H9 (cell line): ENCODE results near the gene GALNT2. TPM values are rescaled to one million over a fixed set of nuclear protein-coding genes. Genes with fewer than 3 reads are reported as not detected.

Source experiments
- DNase-seq: peaks from one replicate; pipeline ENCODE4 v3.0.0-alpha.2; 2017
- H2AFZ ChIP-seq: one replicate; pipeline ENCODE4 v1.6.1; 2013; ENCODE audit warnings: mild to moderate bottlenecking, low read length, control low read depth, moderate library complexity
- H2AK5ac ChIP-seq: 2 replicates; pipeline ENCODE4 v1.6.1; 2013; ENCODE audit warnings: low read length, control low read depth, mixed read lengths; ENCODE audit not compliant: insufficient read length
- H2BK120ac ChIP-seq: one replicate; pipeline ENCODE4 v1.6.1; 2013; ENCODE audit warnings: low read depth, mild to moderate bottlenecking, low read length, control low read depth, inconsistent platforms; ENCODE audit not compliant: poor library complexity, severe bottlenecking
- H2BK12ac ChIP-seq: 2 replicates; pipeline ENCODE4 v1.6.1; 2013; ENCODE audit warnings: low read length, control low read depth, mixed read lengths, low read depth; ENCODE audit not compliant: insufficient read length
- H2BK15ac ChIP-seq: 2 replicates; pipeline ENCODE4 v1.6.1; 2013; ENCODE audit warnings: low read depth, low read length, control low read depth
- H2BK20ac ChIP-seq: one replicate; pipeline ENCODE4 v1.6.1; 2013; ENCODE audit warnings: low read depth, mild to moderate bottlenecking, low read length, control low read depth, inconsistent platforms; ENCODE audit not compliant: poor library complexity, severe bottlenecking
- H2BK5ac ChIP-seq: 2 replicates; pipeline ENCODE4 v1.6.1; 2013; ENCODE audit warnings: low read length, control low read depth, mixed read lengths; ENCODE audit not compliant: insufficient read length
- H3K14ac ChIP-seq: 2 replicates; pipeline ENCODE4 v1.6.1; 2013; ENCODE audit warnings: low read length, control low read depth; ENCODE audit not compliant: insufficient read depth
- H3K18ac ChIP-seq: 2 replicates; pipeline ENCODE4 v1.6.1; 2013; ENCODE audit warnings: low read depth, mild to moderate bottlenecking, mixed read lengths, low read length, control low read depth; ENCODE audit not compliant: insufficient read length
- H3K23ac ChIP-seq: 2 replicates; pipeline ENCODE4 v1.6.1; 2013; ENCODE audit warnings: low read length, control low read depth, mixed read lengths, low read depth; ENCODE audit not compliant: insufficient read length
- H3K23me2 ChIP-seq: 2 replicates; pipeline ENCODE4 v1.6.1; 2013; ENCODE audit warnings: low read depth, mild to moderate bottlenecking, mixed read lengths, low read length, control low read depth; ENCODE audit not compliant: insufficient read length, poor library complexity, severe bottlenecking
- H3K27ac ChIP-seq: 2 replicates; pipeline ENCODE4 v1.5.1; 2013; ENCODE audit warnings: low read length, control low read depth, mixed read lengths, low read depth; ENCODE audit not compliant: insufficient read length
- H3K27me3 ChIP-seq: 2 replicates; pipeline ENCODE4 v1.6.1; 2013; ENCODE audit warnings: low read length, control low read depth, inconsistent platforms; ENCODE audit not compliant: insufficient read depth
- H3K4ac ChIP-seq: 2 replicates; pipeline ENCODE4 v1.6.1; 2013; ENCODE audit warnings: low read depth, mild to moderate bottlenecking, control low read depth, inconsistent platforms, low read length, moderate library complexity
- H3K4me1 ChIP-seq: 2 replicates; pipeline ENCODE4 v1.6.1; 2013; ENCODE audit warnings: low read length, control low read depth, inconsistent platforms; ENCODE audit not compliant: insufficient read depth
- H3K4me2 ChIP-seq: 2 replicates; pipeline ENCODE4 v1.6.1; 2013; ENCODE audit warnings: low read length, control low read depth, mixed read lengths; ENCODE audit not compliant: insufficient read length, insufficient read depth
- H3K56ac ChIP-seq: 2 replicates; pipeline ENCODE4 v1.6.1; 2013; ENCODE audit warnings: low read depth, mild to moderate bottlenecking, mixed read lengths, low read length, control low read depth; ENCODE audit not compliant: insufficient read length
- H3K79me1 ChIP-seq: 2 replicates; pipeline ENCODE4 v1.6.1; 2013; ENCODE audit warnings: low read depth, mild to moderate bottlenecking, moderate library complexity, low read length, control low read depth, inconsistent platforms; ENCODE audit not compliant: insufficient read depth, poor library complexity, severe bottlenecking
- H3K79me2 ChIP-seq: 2 replicates; pipeline ENCODE4 v1.6.1; 2013; ENCODE audit warnings: low read length, control low read depth, inconsistent platforms; ENCODE audit not compliant: insufficient read depth
- H3K9ac ChIP-seq: 2 replicates; pipeline ENCODE4 v1.6.1; 2013; ENCODE audit warnings: low read length, control low read depth, mixed read lengths; ENCODE audit not compliant: insufficient read length; ENCODE audit errors: extremely low read depth
- H3K9me3 ChIP-seq: one replicate; pipeline ENCODE4 v1.6.1; 2013; ENCODE audit warnings: low read depth, low read length, inconsistent platforms; ENCODE audit not compliant: control insufficient read depth
- H3T11ph ChIP-seq: one replicate; pipeline ENCODE4 v1.6.1; 2013; ENCODE audit warnings: mild to moderate bottlenecking, low read length, control low read depth, inconsistent platforms
- H4K20me1 ChIP-seq: one replicate; pipeline ENCODE4 v1.6.1; 2013; ENCODE audit not compliant: control insufficient read depth, insufficient read length, insufficient read depth
- H4K5ac ChIP-seq: 2 replicates; pipeline ENCODE4 v1.6.1; 2013; ENCODE audit warnings: low read depth, mild to moderate bottlenecking, mixed read lengths, low read length, control low read depth; ENCODE audit not compliant: insufficient read length
- H4K8ac ChIP-seq: replicated peaks from 2 replicates; pipeline ENCODE4 v1.6.1; 2013; ENCODE audit warnings: low read length, control low read depth, mixed read lengths, low read depth; ENCODE audit not compliant: insufficient read length
- H4K91ac ChIP-seq: 2 replicates; pipeline ENCODE4 v1.6.1; 2013; ENCODE audit warnings: low read depth, mild to moderate bottlenecking, moderate library complexity, mixed read lengths, low read length, control low read depth; ENCODE audit not compliant: insufficient read length
- H3K27ac Mint-ChIP-seq, 3 experiments: 2 replicates in 2 of 3; 3 replicates in 1 of 3; pipeline ENCODE4 v1.8.0; 2020 to 2021; ENCODE audit warnings: mixed read lengths in 3 of 3, mild to moderate bottlenecking in 1 of 3, moderate library complexity in 1 of 3
- H3K27me3 Mint-ChIP-seq: 2 replicates; pipeline ENCODE4 v1.8.0; 2021; ENCODE audit warnings: low read depth, mild to moderate bottlenecking, moderate library complexity, mixed read lengths
- H3K36me3 Mint-ChIP-seq, 3 experiments: 2 replicates in 2 of 3; 3 replicates in 1 of 3; pipeline ENCODE4 v1.8.0; 2020 to 2021; ENCODE audit warnings: low read depth in 3 of 3, mixed read lengths in 3 of 3; ENCODE audit not compliant: insufficient read depth in 1 of 3
- H3K4me1 Mint-ChIP-seq, 2 experiments: 2 replicates each; pipeline ENCODE4 v1.8.0; 2020; ENCODE audit warnings: mixed read lengths in 2 of 2
- H3K4me3 Mint-ChIP-seq, 2 experiments: 2 replicates in 1 of 2; 3 replicates in 1 of 2; pipeline ENCODE4 v1.8.0; 2020 to 2021; ENCODE audit warnings: mild to moderate bottlenecking in 2 of 2, mixed read lengths in 2 of 2, moderate library complexity in 1 of 2
- H3K9me3 Mint-ChIP-seq, 2 experiments: 2 replicates in 1 of 2; 3 replicates in 1 of 2; pipeline ENCODE4 v1.8.0; 2020; ENCODE audit warnings: mild to moderate bottlenecking in 2 of 2, mixed read lengths in 2 of 2, moderate library complexity in 1 of 2
- WGBS: extraction: QIAGEN DNeasy Blood & Tissue Kit; methylation state at CpG from one replicate; pipeline ENCODE4 v1.1.7; 2013; ENCODE audit warnings: missing lambda C conversion rate, low lambda C conversion rate, mixed read lengths; ENCODE audit not compliant: insufficient read length; ENCODE audit errors: extremely low coverage; 5-methylcytosine and 5-hydroxymethylcytosine counted together
- total RNA-seq: library from RNA; stranded (reverse); gene quantifications from 2 replicates; pipeline ENCODE4 v1.2.1, GENCODE V29; 2021
- TF ChIP-seq, protein P1 (sequence below): fragments of 200-600 bp; sonication (generic); conservative IDR thresholded peaks from 3 replicates; pipeline ENCODE4 v1.8.0; 2021; ENCODE audit warnings: antibody characterized with exemption, mild to moderate bottlenecking

GALNT2 gene
- total RNA-seq, 1 experiment from 2014 or later: 57.6 TPM

DNA sequence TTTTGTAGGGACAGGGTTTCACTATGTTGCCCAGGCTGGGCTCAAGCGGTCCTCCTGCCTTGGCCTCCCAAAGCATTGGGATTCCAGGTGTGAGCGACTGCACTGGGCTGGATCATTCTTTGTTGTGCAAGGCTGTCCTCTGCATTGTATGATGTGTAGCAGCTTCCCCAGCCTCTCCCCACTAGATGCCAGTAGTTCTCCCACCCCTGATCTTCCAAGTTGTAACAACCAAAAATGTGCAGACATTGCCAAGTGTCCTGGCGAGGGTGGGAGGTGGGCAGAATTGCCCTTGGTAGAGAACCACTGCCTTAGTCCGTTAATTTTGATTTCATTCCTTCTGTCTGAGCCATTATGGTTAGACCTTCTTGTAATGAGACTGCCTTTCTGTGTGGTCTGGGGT lies 7.2 kb downstream of the GALNT2 start:
- Histone ChIP-seq H2AFZ (no peak overlapping the region), H3K4ac (no peak overlapping the region), H3K56ac (no peak overlapping the region), H2BK12ac (no peak overlapping the region), H3K18ac (no peak overlapping the region), H3K4me2 (no peak overlapping the region), H3K14ac (no peak overlapping the region), H2BK120ac (no peak overlapping the region), H3K9ac (no peak overlapping the region), H3K23ac (no peak overlapping the region), H2BK5ac (no peak overlapping the region), H3K4me1 (peaks cover 7% of the 10 kb centered on the region; the same call in 1 of the 2 replicates), H3K27ac (no peak overlapping the region), H3K79me2 (peaks cover 23% of the 10 kb centered on the region; the same call in 1 of the 2 replicates), H2AK5ac (no peak overlapping the region), H4K91ac (no peak overlapping the region), H3K79me1 (peaks cover 14% of the 10 kb centered on the region), H3K9me3 (no peaks in the 10 kb centered on the region), H4K5ac (no peak overlapping the region), H4K8ac (no peak overlapping the region), H3K23me2 (no peaks in the 10 kb centered on the region), H2BK15ac (no peak overlapping the region), H2BK20ac (no peak overlapping the region), H3T11ph (no peak overlapping the region), H3K27me3 (no peaks in the 10 kb centered on the region), H4K20me1 (no peaks in the 10 kb centered on the region)
- DNase-seq: no peak
- no CpG with 5 or more reads among the region's 4 CpGs for WGBS
- TF ChIP-seq, protein P1, sequence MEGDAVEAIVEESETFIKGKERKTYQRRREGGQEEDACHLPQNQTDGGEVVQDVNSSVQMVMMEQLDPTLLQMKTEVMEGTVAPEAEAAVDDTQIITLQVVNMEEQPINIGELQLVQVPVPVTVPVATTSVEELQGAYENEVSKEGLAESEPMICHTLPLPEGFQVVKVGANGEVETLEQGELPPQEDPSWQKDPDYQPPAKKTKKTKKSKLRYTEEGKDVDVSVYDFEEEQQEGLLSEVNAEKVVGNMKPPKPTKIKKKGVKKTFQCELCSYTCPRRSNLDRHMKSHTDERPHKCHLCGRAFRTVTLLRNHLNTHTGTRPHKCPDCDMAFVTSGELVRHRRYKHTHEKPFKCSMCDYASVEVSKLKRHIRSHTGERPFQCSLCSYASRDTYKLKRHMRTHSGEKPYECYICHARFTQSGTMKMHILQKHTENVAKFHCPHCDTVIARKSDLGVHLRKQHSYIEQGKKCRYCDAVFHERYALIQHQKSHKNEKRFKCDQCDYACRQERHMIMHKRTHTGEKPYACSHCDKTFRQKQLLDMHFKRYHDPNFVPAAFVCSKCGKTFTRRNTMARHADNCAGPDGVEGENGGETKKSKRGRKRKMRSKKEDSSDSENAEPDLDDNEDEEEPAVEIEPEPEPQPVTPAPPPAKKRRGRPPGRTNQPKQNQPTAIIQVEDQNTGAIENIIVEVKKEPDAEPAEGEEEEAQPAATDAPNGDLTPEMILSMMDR: no peak
- Mint-ChIP-seq H3K9me3 (no peaks in the 10 kb centered on the region), H3K4me1 (peaks cover 37% of the 10 kb centered on the region in 2 experiments), H3K36me3 (peaks cover 2 to 4% (median 3%) of the 10 kb centered on the region in 3 experiments; a peak in 5 of 7 replicates), H3K4me3 (no peak overlapping the region), H3K27ac (no peak overlapping the region), H3K27me3 (peaks cover under 1% of the 10 kb centered on the region)
